Activated B cell treated with CpG ODN at 0.5 μM for 24 hours (primary cell): ENCODE measurements around the gene SLC38A9. TPM values are rescaled to one million over a fixed set of nuclear protein-coding genes. Genes with fewer than 3 reads are reported as not detected.

Experiments
- ATAC-seq: fragments of 200-7000 bp; cut with Tn5 transposase; one replicate; pipeline ENCODE4 v1.10.0; 2021; ENCODE audit warnings: low read depth, mild to moderate bottlenecking, moderate library complexity
- CTCF ChIA-PET: fragments of 350-600 bp; sonication (Branson Sonifier 250); formaldehyde crosslinking; loops from one replicate; lab custom pipeline; 2021; ENCODE audit warnings: antibody characterized with exemption; lab: Charles Lee
- POLR2A ChIA-PET: fragments of 350-600 bp; sonication (Branson Sonifier 250); formaldehyde crosslinking; loops from one replicate; lab custom pipeline; 2021; ENCODE audit warnings: antibody characterized with exemption; lab: Charles Lee
- DNase-seq: peaks from one replicate; pipeline ENCODE4 v3.0.0; 2022
- H3K27ac Mint-ChIP-seq: one replicate; pipeline ENCODE4 v1.8.0; 2020; ENCODE audit warnings: mixed read lengths
- H3K27me3 Mint-ChIP-seq: one replicate; pipeline ENCODE4 v1.8.0; 2021; ENCODE audit warnings: mixed read lengths
- H3K36me3 Mint-ChIP-seq: one replicate; pipeline ENCODE4 v1.8.0; 2021; ENCODE audit warnings: low read depth, mixed read lengths
- H3K4me1 Mint-ChIP-seq: one replicate; pipeline ENCODE4 v1.8.0; 2021; ENCODE audit warnings: mixed read lengths
- H3K4me3 Mint-ChIP-seq: one replicate; pipeline ENCODE4 v1.8.0; 2020; ENCODE audit warnings: mild to moderate bottlenecking, mixed read lengths
- H3K9me3 Mint-ChIP-seq: one replicate; pipeline ENCODE4 v1.8.0; 2020; ENCODE audit warnings: mixed read lengths
- intact Hi-C: fragments of 100-400 bp; cut with micrococcal nuclease; formaldehyde crosslinking; loops from one replicate; pipeline ENCODE4 v1.15.1; 2024
- total RNA-seq: library from RNA; stranded (reverse); gene quantifications from 2 replicates; pipeline ENCODE4 v1.2.3, GENCODE V29; 2022
- TF ChIP-seq, protein P1 (sequence below): fragments of 200-600 bp; IDR thresholded peaks from one replicate; pipeline ENCODE4 v1.8.0; 2022; ENCODE audit warnings: antibody characterized with exemption, mild to moderate bottlenecking

The SLC38A9 gene
- total RNA-seq, 1 donor from 2014 or later: 29.9 TPM

DNA sequence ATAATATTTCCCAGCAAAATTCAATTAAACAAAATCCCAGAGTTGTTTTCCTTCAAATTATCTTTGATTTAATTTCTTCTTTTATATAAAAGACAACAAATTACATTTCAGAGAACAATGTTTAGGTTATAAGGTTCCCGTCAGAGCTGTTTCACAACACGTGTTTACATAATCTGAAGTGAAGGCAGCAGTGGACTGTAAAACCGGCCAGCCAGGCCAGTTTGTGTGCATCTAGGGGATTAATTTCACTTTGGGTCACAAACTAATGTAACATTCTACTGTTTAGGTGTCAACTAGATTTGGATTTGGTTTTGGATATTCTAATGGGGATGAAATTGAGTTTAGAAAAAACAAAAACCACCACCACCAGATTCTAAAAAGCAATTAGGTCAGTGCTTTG, 90.9 kb downstream of the SLC38A9 start:
- H3K9me3 Mint-ChIP-seq: no peaks in the 10 kb centered on the region
- H3K4me3 Mint-ChIP-seq: no peak overlapping the region
- TF ChIP-seq, protein P1, sequence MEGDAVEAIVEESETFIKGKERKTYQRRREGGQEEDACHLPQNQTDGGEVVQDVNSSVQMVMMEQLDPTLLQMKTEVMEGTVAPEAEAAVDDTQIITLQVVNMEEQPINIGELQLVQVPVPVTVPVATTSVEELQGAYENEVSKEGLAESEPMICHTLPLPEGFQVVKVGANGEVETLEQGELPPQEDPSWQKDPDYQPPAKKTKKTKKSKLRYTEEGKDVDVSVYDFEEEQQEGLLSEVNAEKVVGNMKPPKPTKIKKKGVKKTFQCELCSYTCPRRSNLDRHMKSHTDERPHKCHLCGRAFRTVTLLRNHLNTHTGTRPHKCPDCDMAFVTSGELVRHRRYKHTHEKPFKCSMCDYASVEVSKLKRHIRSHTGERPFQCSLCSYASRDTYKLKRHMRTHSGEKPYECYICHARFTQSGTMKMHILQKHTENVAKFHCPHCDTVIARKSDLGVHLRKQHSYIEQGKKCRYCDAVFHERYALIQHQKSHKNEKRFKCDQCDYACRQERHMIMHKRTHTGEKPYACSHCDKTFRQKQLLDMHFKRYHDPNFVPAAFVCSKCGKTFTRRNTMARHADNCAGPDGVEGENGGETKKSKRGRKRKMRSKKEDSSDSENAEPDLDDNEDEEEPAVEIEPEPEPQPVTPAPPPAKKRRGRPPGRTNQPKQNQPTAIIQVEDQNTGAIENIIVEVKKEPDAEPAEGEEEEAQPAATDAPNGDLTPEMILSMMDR: no peak
- ChIA-PET CTCF (no interaction called here), POLR2A (no interaction called here)
- DNase-seq (no peak), ATAC-seq (no peak)
- intact Hi-C loops: no loop called here
- peaks cover 15% of the 10 kb centered on the region for H3K36me3 Mint-ChIP-seq
- no peaks in the 10 kb centered on the region for H3K4me1 Mint-ChIP-seq
- no peaks in the 10 kb centered on the region for H3K27me3 Mint-ChIP-seq
- no peak overlapping the region for H3K27ac Mint-ChIP-seq

DNA sequence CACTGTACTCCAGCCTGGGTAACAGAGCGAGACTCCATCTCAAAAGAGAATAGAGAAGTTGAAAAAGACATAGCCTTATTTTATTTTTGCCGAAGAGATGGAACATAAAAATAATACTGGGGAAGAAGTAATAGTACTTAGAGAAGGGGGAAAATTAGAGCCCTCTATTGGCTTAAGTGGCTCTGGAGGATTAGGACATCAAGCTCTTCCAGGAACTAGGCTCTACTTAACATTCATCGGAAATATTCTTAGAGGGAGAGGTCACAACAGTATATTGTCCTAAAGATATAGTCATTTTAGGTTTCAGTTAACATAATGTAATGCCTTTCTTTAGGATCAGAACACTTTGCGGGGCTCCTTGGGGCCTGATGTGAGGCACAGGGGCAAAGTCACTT, 91.4 kb downstream of the SLC38A9 start:
- peaks cover 10% of the 10 kb centered on the region for H3K36me3 Mint-ChIP-seq
- H3K9me3 Mint-ChIP-seq: no peaks in the 10 kb centered on the region
- no peak for ATAC-seq
- no peak overlapping the region for H3K27ac Mint-ChIP-seq
- no peaks in the 10 kb centered on the region for H3K27me3 Mint-ChIP-seq
- TF ChIP-seq, protein P1: no peak
- intact Hi-C loops: no loop called here
- no peak overlapping the region for H3K4me3 Mint-ChIP-seq
- ChIA-PET CTCF (no interaction called here), POLR2A (no interaction called here)
- no peak for DNase-seq
- H3K4me1 Mint-ChIP-seq: no peaks in the 10 kb centered on the region

DNA sequence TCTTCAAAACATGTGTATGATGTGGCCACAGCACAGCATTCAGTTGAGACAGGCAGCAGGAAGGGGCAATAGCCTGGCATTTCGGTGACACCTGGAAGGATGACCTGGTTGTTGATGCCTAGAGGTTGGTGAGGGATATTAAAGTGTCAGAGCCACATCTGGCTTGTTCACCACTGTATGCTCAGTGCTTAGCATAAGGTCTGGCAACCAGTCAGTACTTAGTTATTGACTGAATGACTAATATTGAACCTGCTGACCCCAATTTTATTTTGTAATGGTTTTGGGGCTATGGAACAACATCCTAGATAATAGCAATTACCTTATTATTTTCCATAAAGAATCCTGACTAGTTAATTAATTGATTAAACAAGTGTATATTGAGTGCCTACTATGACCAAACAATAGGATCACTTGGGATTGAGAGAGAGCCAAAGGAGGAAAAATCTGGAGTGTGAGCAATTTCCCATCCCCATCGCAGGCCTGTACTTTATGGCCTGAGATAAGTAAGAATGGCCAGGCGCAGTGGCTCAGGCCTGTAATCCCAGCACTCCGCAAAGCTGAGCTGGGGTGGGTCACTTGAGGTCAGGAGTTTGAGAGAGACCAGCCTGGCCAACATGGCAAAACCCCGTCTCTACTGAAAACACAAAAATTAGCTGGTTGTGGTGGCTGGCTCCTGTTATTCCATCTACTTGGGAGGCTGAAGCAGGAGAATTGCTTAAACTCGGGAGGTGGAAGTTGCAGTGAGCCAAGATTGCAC, 91.9 kb downstream of the SLC38A9 start:
- POLR2A ChIA-PET: no interaction called here

DNA sequence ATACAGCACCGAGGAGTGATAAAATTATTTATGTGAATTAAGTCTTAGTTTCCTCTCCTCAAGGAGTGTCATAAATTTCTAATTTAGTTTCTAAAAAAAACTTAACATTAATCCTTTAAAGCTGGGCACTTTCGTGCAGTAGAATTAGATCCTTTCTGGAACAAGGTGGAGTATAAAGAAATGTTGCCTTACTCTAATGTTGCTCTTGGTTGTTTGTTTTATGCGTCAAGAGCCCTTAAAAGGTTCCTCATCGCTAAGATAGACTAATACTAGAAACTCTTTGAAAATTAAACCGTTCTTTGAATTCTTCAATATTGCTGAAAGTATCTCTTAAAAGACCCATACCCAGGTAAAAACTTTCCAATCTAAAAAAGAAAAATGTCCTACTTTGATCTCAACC, 93.8 kb downstream of the SLC38A9 start:
- intact Hi-C loops: no loop called here
- Mint-ChIP-seq H3K4me3 (no peak overlapping the region), H3K36me3 (peaks cover 2% of the 10 kb centered on the region), H3K4me1 (no peaks in the 10 kb centered on the region), H3K27ac (no peak overlapping the region), H3K27me3 (no peaks in the 10 kb centered on the region), H3K9me3 (no peaks in the 10 kb centered on the region)
- TF ChIP-seq, protein P1: no peak
- CTCF ChIA-PET: no interaction called here
- ATAC-seq: no peak
- POLR2A ChIA-PET: no interaction called here
- no peak for DNase-seq

More for the DNA sequence above, 91.9 kb downstream of the SLC38A9 start:
- H3K4me3 Mint-ChIP-seq: no peak overlapping the region
- no peak overlapping the region for H3K27ac Mint-ChIP-seq
- H3K36me3 Mint-ChIP-seq: peaks cover 5% of the 10 kb centered on the region
- H3K4me1 Mint-ChIP-seq: no peaks in the 10 kb centered on the region
- TF ChIP-seq, protein P1: no peak
- DNase-seq (no peak), ATAC-seq (no peak)
- no peaks in the 10 kb centered on the region for H3K9me3 Mint-ChIP-seq
- CTCF ChIA-PET: no interaction called here
- no peaks in the 10 kb centered on the region for H3K27me3 Mint-ChIP-seq
- intact Hi-C loops: no loop called here

DNA sequence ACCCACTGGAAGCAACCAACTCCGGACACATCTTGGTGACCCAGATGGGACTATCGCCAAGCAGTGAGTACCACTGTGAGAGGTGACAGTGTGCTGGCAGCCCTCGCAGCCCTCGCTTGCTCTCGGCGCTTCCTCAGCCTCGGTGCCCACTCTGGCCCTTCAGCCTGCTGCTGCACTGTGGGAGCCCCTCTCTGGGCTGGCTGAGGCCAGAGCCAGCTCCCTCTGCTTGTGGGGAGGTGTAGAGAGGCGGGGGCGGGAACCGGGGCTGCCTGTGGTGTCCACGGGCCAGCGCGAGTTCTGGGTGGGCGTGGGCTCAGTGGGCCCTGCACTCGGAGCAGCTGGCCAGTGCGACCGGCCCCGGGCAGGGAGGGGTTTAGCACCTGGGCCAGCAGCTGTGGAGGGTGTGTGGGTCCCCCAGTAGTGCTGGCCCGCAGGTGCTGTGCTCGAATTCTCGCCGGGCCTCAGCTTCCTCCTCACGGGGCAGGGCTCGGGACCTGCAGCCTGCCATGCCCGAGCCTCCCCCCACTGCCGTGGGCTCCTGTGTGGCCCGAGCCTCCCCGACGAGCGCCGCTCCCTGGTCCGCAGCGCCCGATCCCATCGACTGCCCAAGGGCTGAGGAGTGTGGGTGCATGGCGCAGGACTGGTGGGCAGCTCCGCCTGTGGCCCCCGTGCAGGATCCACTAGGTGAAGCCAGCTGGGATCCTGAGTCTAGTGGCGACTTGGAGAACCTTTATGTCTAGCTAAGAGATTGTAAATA, 98.8 kb downstream of the SLC38A9 start:
- no peak overlapping the region for H3K4me3 Mint-ChIP-seq
- H3K27me3 Mint-ChIP-seq: no peaks in the 10 kb centered on the region
- H3K36me3 Mint-ChIP-seq: peaks cover 2% of the 10 kb centered on the region
- ChIA-PET POLR2A (interaction anchor here (0.6 kb wide), 1 partner anchor 305 kb away, joined by 3 read pairs; the partner anchor contains the start of gene MTREX), CTCF (no interaction called here)
- H3K9me3 Mint-ChIP-seq: peaks cover 2% of the 10 kb centered on the region
- H3K4me1 Mint-ChIP-seq: no peaks in the 10 kb centered on the region
- no peak overlapping the region for H3K27ac Mint-ChIP-seq
- ATAC-seq (no peak), DNase-seq (no peak)
- intact Hi-C loops: no loop called here
- TF ChIP-seq, protein P1: no peak
